OCI-LY7 (cell line): ENCODE results near the gene CLDN24. TPM values are rescaled to one million over a fixed set of nuclear protein-coding genes. Genes with fewer than 3 reads are reported as not detected.

ENCODE experiments used
- BruUV-seq: library from RNA; stranded (reverse); fragments of 400-500 nt; replicated peaks from 2 replicates; lab custom pipeline; 2021; lab: Mats Ljungman, UMichigan
- CTCF ChIA-PET: fragments of 300-600 bp; sonication (Branson Sonifier 250); formaldehyde crosslinking; loops from one replicate; lab custom pipeline; 2022; ENCODE audit warnings: antibody characterized with exemption; ENCODE audit not compliant: unreplicated experiment; lab: Charles Lee
- POLR2A ChIA-PET: fragments of 300-600 bp; sonication (Branson Sonifier 250); formaldehyde crosslinking; loops from one replicate; lab custom pipeline; 2022; ENCODE audit warnings: antibody characterized with exemption; lab: Charles Lee
- DNase-seq: peaks from one replicate; pipeline ENCODE4 v3.0.0-alpha.2; 2015; ENCODE audit warnings: low spot score
- H2AFZ ChIP-seq: fragments of 200-600 bp; sonication (generic), shearing (Covaris generic); 2 replicates; pipeline ENCODE4 v1.6.1; 2014; ENCODE audit warnings: mild to moderate bottlenecking, antibody characterized with exemption, low read length, moderate library complexity
- H3K27ac ChIP-seq: fragments of 200-600 bp; sonication (generic); 2 replicates; pipeline ENCODE4 v1.5.1; 2014; ENCODE audit warnings: mixed run types, low read depth, mild to moderate bottlenecking, moderate library complexity, low read length, inconsistent platforms; ENCODE audit not compliant: poor library complexity, severe bottlenecking
- H3K36me3 ChIP-seq: fragments of 200-600 bp; sonication (generic); 2 replicates; pipeline ENCODE4 v1.6.1; 2014; ENCODE audit warnings: mild to moderate bottlenecking, antibody characterized with exemption, low read length, moderate library complexity, mixed read lengths; ENCODE audit not compliant: insufficient read depth
- H3K4me1 ChIP-seq: fragments of 200-600 bp; sonication (generic); 2 replicates; pipeline ENCODE4 v1.5.1; 2014; ENCODE audit warnings: mild to moderate bottlenecking, low read length; ENCODE audit not compliant: insufficient read depth, poor library complexity, severe bottlenecking
- H3K4me2 ChIP-seq: fragments of 200-600 bp; sonication (generic); 2 replicates; pipeline ENCODE4 v1.6.1; 2014; ENCODE audit warnings: mild to moderate bottlenecking, low read length
- H3K4me3 ChIP-seq: fragments of 200-600 bp; sonication (generic); 2 replicates; pipeline ENCODE4 v1.5.1; 2014; ENCODE audit warnings: mild to moderate bottlenecking, low read depth, low read length; ENCODE audit not compliant: poor library complexity, severe bottlenecking
- H3K79me2 ChIP-seq: fragments of 200-600 bp; sonication (generic); 2 replicates; pipeline ENCODE4 v1.6.1; 2016; ENCODE audit warnings: low read depth, mild to moderate bottlenecking, low read length, moderate library complexity, mixed read lengths; ENCODE audit not compliant: insufficient read depth
- H3K9me2 ChIP-seq: fragments of 200-600 bp; sonication (generic); 2 replicates; pipeline ENCODE4 v1.6.1; 2016; ENCODE audit warnings: mild to moderate bottlenecking, low read length, mixed read lengths; ENCODE audit not compliant: insufficient read depth
- H3K9me3 ChIP-seq: fragments of 200-600 bp; sonication (generic); 2 replicates; pipeline ENCODE4 v1.6.1; 2014; ENCODE audit warnings: mild to moderate bottlenecking, mixed run types, low read length, mixed read lengths
- H4K20me1 ChIP-seq: fragments of 200-600 bp; sonication (generic); 2 replicates; pipeline ENCODE4 v1.6.1; 2014; ENCODE audit warnings: mild to moderate bottlenecking, antibody characterized with exemption, low read length, moderate library complexity, mixed read lengths; ENCODE audit not compliant: insufficient read depth
- CTCF ChIP-seq: fragments of 200-600 bp; sonication (generic); conservative IDR thresholded peaks from 2 replicates; pipeline ENCODE4 v1.5.1; 2014; ENCODE audit warnings: mild to moderate bottlenecking, antibody characterized with exemption, low read length, moderate library complexity, mixed read lengths
- EZH2phosphoT487 ChIP-seq: fragments of 200-600 bp; sonication (generic); IDR thresholded peaks from 2 replicates; pipeline ENCODE4 v1.6.1; 2018; ENCODE audit warnings: low read depth, borderline replicate concordance, mild to moderate bottlenecking, mixed run types, antibody characterized with exemption, low read length, moderate library complexity, mixed read lengths
- intact Hi-C: fragments of 100-400 bp; cut with micrococcal nuclease; formaldehyde crosslinking; loops from one replicate; pipeline ENCODE4 v1.10.0; 2022; ENCODE audit not compliant: unreplicated experiment
- total RNA-seq, 2 experiments: library from RNA; depleted of rRNA in 1 of 2; stranded (reverse); fragments of >200 nt in 1 of 2; shearing (Covaris generic) in 1 of 2; gene quantifications; 2 replicates each; pipeline ENCODE4 v1.2.3, GENCODE V29; 2014 to 2022

CLDN24 gene
- total RNA-seq, 2 experiments from 2014 or later = not detected

GRCh38 chr4:183321516-183321915, 710 bp downstream of the CLDN24 start:
- no peaks in the 10 kb centered on the region for H3K9me2 ChIP-seq
- H3K4me3 ChIP-seq = no peak overlapping the region
- no peaks in the 10 kb centered on the region for H3K9me3 ChIP-seq
- no peak overlapping the region for H2AFZ ChIP-seq
- TF ChIP-seq CTCF (no peak), EZH2phosphoT487 (no peak)
- no peaks in the 10 kb centered on the region for H3K4me1 ChIP-seq
- H3K79me2 ChIP-seq = no peaks in the 10 kb centered on the region
- H3K27ac ChIP-seq = no peak overlapping the region
- ChIA-PET POLR2A (no interaction called here), CTCF (no interaction called here)
- H4K20me1 ChIP-seq = no peaks in the 10 kb centered on the region
- no peaks in the 10 kb centered on the region for H3K36me3 ChIP-seq
- H3K4me2 ChIP-seq = no peak overlapping the region
- intact Hi-C loops = no loop called here
- DNase-seq = no peak
- BruUV-seq = no TSS peak

GRCh38 chr4:183321079-183321478, 1.1 kb downstream of the CLDN24 start:
- H2AFZ ChIP-seq = no peak overlapping the region
- CTCF ChIA-PET = no interaction called here
- H3K27ac ChIP-seq = no peak overlapping the region
- no peaks in the 10 kb centered on the region for H4K20me1 ChIP-seq
- no TSS peak for BruUV-seq
- no peak for DNase-seq
- H3K79me2 ChIP-seq = no peaks in the 10 kb centered on the region
- H3K4me3 ChIP-seq = no peak overlapping the region
- no peaks in the 10 kb centered on the region for H3K4me1 ChIP-seq
- H3K9me3 ChIP-seq = no peaks in the 10 kb centered on the region
- H3K9me2 ChIP-seq = no peaks in the 10 kb centered on the region
- intact Hi-C loops = no loop called here
- TF ChIP-seq EZH2phosphoT487 (no peak), CTCF (no peak)
- H3K4me2 ChIP-seq = no peak overlapping the region
- H3K36me3 ChIP-seq = no peaks in the 10 kb centered on the region
- POLR2A ChIA-PET = no interaction called here

- no peak within 1 kb of the TSS for H3K27ac ChIP-seq
These were observed 1.8 kb downstream of the CLDN24 start, which contains the start of gene CLDN22 for GRCh38 chr4:183320211-183321059. Gene CLDN22 (minus strand): TSS chr4:183320276. CDS start chr4:183320218, 58 bp downstream.

More at GRCh38 chr4:183320211-183321059, 1.8 kb downstream of the CLDN24 start, which contains the start of gene CLDN22:
- Histone ChIP-seq H4K20me1 (no peaks in the 10 kb centered on the region), H3K4me3 (no peak within 1 kb of the TSS), H3K9me3 (no peaks in the 10 kb centered on the region), H3K9me2 (no peaks in the 10 kb centered on the region), H3K4me1 (no peaks in the 10 kb centered on the region), H3K4me2 (no peak within 1 kb of the TSS), H2AFZ (no peak within 1 kb of the TSS), H3K79me2 (no peaks in the 10 kb centered on the region), H3K36me3 (no peaks in the 10 kb centered on the region)
- DNase-seq = no peak
- ChIA-PET CTCF (no interaction called here), POLR2A (no interaction called here)
- no TSS peak for BruUV-seq
- intact Hi-C loops = no loop called here
- TF ChIP-seq EZH2phosphoT487 (no peak), CTCF (no peak)
